Keratinocyte (primary cell): ENCODE measurements around the gene TIMM29. TPM values are rescaled to one million over a fixed set of nuclear protein-coding genes. Genes with fewer than 3 reads are reported as not detected.

Experiments
- DNase-seq: peaks from one replicate; pipeline ENCODE4 v3.0.0-alpha.2; 2011; ENCODE audit warnings: low read depth, missing footprints, low spot score
- FAIRE-seq: peaks from 2 replicates; lab custom pipeline; 2011; peaks lifted over from hg19 to GRCh38; lab: Jason Lieb, UNC
- H2AFZ ChIP-seq: 2 replicates; pipeline ENCODE4 v1.6.0; 2012; ENCODE audit warnings: low read length, control low read depth, inconsistent platforms; ENCODE audit not compliant: control insufficient read depth
- H3K27ac ChIP-seq: 2 replicates; pipeline ENCODE4 v1.5.1; 2011; ENCODE audit warnings: low read length; ENCODE audit not compliant: control insufficient read depth, insufficient read depth
- H3K27me3 ChIP-seq: 3 replicates; pipeline ENCODE4 v1.6.0; 2011; ENCODE audit warnings: low read length; ENCODE audit not compliant: control insufficient read depth, insufficient read depth; ENCODE audit errors: extremely low read depth
- H3K36me3 ChIP-seq, 2 experiments: 2 replicates in 1 of 2; 3 replicates in 1 of 2; pipeline ENCODE4 v1.5.1; 2011; ENCODE audit warnings: low read length in 2 of 2, mild to moderate bottlenecking in 1 of 2; ENCODE audit not compliant: control insufficient read depth in 2 of 2, insufficient read depth in 2 of 2; ENCODE audit errors: extremely low read depth in 1 of 2
- H3K4me1 ChIP-seq: 3 replicates; pipeline ENCODE4 v1.5.1; 2011; ENCODE audit warnings: low read length; ENCODE audit not compliant: control insufficient read depth, insufficient read depth; ENCODE audit errors: extremely low read depth
- H3K4me2 ChIP-seq: 3 replicates; pipeline ENCODE4 v1.6.0; 2011; ENCODE audit warnings: low read depth, low read length; ENCODE audit not compliant: control insufficient read depth, insufficient read depth; ENCODE audit errors: extremely low read depth
- H3K4me3 ChIP-seq, 3 experiments: fragments of 200-600 bp in 1 of 3; sonication (generic) in 1 of 3; 2 replicates in 2 of 3; 3 replicates in 1 of 3; pipeline ENCODE4 v1.5.1; 2011 to 2016; ENCODE audit warnings: low read length in 3 of 3, mild to moderate bottlenecking in 3 of 3, control low read depth in 2 of 3, inconsistent platforms in 1 of 3, low read depth in 1 of 3, mixed read lengths in 1 of 3, mixed run types in 1 of 3, moderate library complexity in 1 of 3; ENCODE audit not compliant: control insufficient read depth in 2 of 3, insufficient read depth in 2 of 3; ENCODE audit errors: extremely low read depth in 1 of 3
- H3K79me2 ChIP-seq: 2 replicates; pipeline ENCODE4 v1.6.0; 2012; ENCODE audit warnings: low read length; ENCODE audit not compliant: control insufficient read depth, insufficient read depth
- H3K9ac ChIP-seq: 3 replicates; pipeline ENCODE4 v1.6.0; 2011; ENCODE audit warnings: low read length; ENCODE audit not compliant: control insufficient read depth, insufficient read depth; ENCODE audit errors: extremely low read depth
- H3K9me1 ChIP-seq: 3 replicates; pipeline ENCODE4 v1.6.0; 2011; ENCODE audit warnings: low read length; ENCODE audit not compliant: control insufficient read depth, insufficient read depth; ENCODE audit errors: extremely low read depth
- H3K9me3 ChIP-seq: 2 replicates; pipeline ENCODE4 v1.5.1; 2012; ENCODE audit warnings: low read depth, low read length; ENCODE audit not compliant: control insufficient read depth
- H4K20me1 ChIP-seq: 3 replicates; pipeline ENCODE4 v1.6.0; 2011; ENCODE audit warnings: low read length; ENCODE audit not compliant: control insufficient read depth, insufficient read depth; ENCODE audit errors: extremely low read depth
- CTCF ChIP-seq, 3 experiments: IDR thresholded peaks in 1 of 3; conservative IDR thresholded peaks in 1 of 3; optimal IDR thresholded peaks in 1 of 3; 2 replicates in 2 of 3; 3 replicates in 1 of 3; pipeline versions ENCODE3 to v1.5.1; 2011; ENCODE audit warnings: low read length in 3 of 3, mild to moderate bottlenecking in 3 of 3, moderate library complexity in 2 of 3, control low read depth in 1 of 3, inconsistent platforms in 1 of 3; ENCODE audit not compliant: insufficient read depth in 2 of 3; ENCODE audit errors: extremely low read depth in 1 of 3
- EZH2 ChIP-seq: IDR thresholded peaks from one replicate; pipeline ENCODE4 v1.6.1; 2012; ENCODE audit warnings: inconsistent platforms, mild to moderate bottlenecking, low read length, moderate library complexity
- dilution Hi-C: fragments of 300-500 bp; cut with MboI; formaldehyde crosslinking; loops from one replicate; pipeline ENCODE4 v1.7.0; 2020; ENCODE audit warnings: low sequenced_read_pairs; ENCODE audit not compliant: extremely low pct_ligation_motif_present
- polyA plus RNA-seq, 5 experiments: library from polyadenylated mRNA; depleted of rRNA in 3 of 5; stranded (reverse) in 3 of 5; stranded (forward) in 1 of 5; unstranded in 1 of 5; fragments of >200 nt; gene quantifications; 1 replicate in 1 of 5; 2 replicates in 3 of 5; 3 replicates in 1 of 5; pipeline versions ENCODE4 v1.2.1 to v1.2.3, GENCODE V29; 2011 to 2012; ENCODE audit warnings: missing spikeins in 2 of 5, low read depth in 1 of 5, low replicate concordance in 1 of 5

TIMM29 gene
- polyA plus RNA-seq, 1 donor (not counting 4 experiments of a cell fraction or from before 2014, with no cell fraction given) = 8.4 TPM

DNA sequence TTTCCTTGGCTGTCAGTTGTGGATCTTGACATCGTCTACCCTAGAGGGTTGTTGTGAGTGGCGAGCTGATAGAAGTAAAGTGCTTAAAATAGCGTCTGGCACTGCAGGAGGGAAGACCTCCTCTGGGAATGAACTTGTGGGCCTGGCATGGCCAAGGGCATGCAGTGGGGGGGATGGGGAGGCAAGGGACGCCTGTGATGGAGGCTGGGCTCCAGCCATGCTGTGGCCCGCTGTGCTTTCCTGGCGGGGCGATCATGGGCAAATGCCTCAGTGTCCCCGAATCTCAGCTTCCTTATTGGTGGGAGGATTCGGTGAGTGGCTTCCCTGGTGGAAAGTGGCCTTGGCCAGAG is 46.5 kb upstream of the TIMM29 start:
- peaks cover 7% of the 10 kb centered on the region for H3K4me1 ChIP-seq
- H3K4me3 ChIP-seq = no peak overlapping the region
- DNase-seq (no peak), FAIRE-seq (no peak)
- H3K9me1 ChIP-seq = no peaks in the 10 kb centered on the region
- no peaks in the 10 kb centered on the region for H3K27me3 ChIP-seq
- H3K36me3 ChIP-seq = peaks cover 12 to 14% of the 10 kb centered on the region in 2 experiments
- dilution Hi-C loops = no loop called here
- H3K4me2 ChIP-seq = no peak overlapping the region
- peaks cover 8% of the 10 kb centered on the region for H4K20me1 ChIP-seq
- H3K27ac ChIP-seq = no peak overlapping the region
- no peaks in the 10 kb centered on the region for H3K9me3 ChIP-seq
- H2AFZ ChIP-seq = no peak overlapping the region
- peaks cover 71% of the 10 kb centered on the region for H3K79me2 ChIP-seq
- no peak overlapping the region for H3K9ac ChIP-seq
- TF ChIP-seq EZH2 (no peak), CTCF (optimal IDR thresholded peaks at IDR 0.05 in 1 of 3, IDR thresholded peaks at IDR 0.05 in 1 of 3, conservative IDR thresholded peaks at IDR 0.05 in 1 of 3; ENCODE audit: extremely low read depth in 1 of 3, insufficient read depth in 2 of 3, low read length in 3 of 3) (no peak)

- H3K9ac ChIP-seq = no peak overlapping the region
- peaks cover 11 to 14% of the 10 kb centered on the region in 2 experiments for H3K36me3 ChIP-seq
- dilution Hi-C loops = no loop called here
- peaks cover 11% of the 10 kb centered on the region for H4K20me1 ChIP-seq
- no peak overlapping the region for H2AFZ ChIP-seq
- H3K4me2 ChIP-seq = no peak overlapping the region
- no peak overlapping the region for H3K4me3 ChIP-seq
- no peak overlapping the region for H3K27ac ChIP-seq
- DNase-seq (no peak), FAIRE-seq (no peak)
- peaks cover 72% of the 10 kb centered on the region for H3K79me2 ChIP-seq
- peaks cover 11% of the 10 kb centered on the region for H3K4me1 ChIP-seq
- TF ChIP-seq CTCF (optimal IDR thresholded peaks at IDR 0.05 in 1 of 3, IDR thresholded peaks at IDR 0.05 in 1 of 3, conservative IDR thresholded peaks at IDR 0.05 in 1 of 3; ENCODE audit: extremely low read depth in 1 of 3, insufficient read depth in 2 of 3, low read length in 3 of 3) (no peak), EZH2 (no peak)
- no peaks in the 10 kb centered on the region for H3K9me3 ChIP-seq
- H3K9me1 ChIP-seq = peaks cover 2% of the 10 kb centered on the region
- no peaks in the 10 kb centered on the region for H3K27me3 ChIP-seq
Observed at GRCh38 chr19:10884274-10884673, 44.3 kb upstream of the TIMM29 start.
